BLaER1 treated with 17β-estradiol and CSF1 and Interleukin-3, amounts not matched to agents 10 nM and 100 nM (cell line): ENCODE data around the gene OTUD1.
"Not testable (repeated sequence)": the region's sequence is repeated elsewhere in the genome, so short reads cannot be mapped to it uniquely, and the experiment has no call there.

Experiments
- H3K27ac ChIP-seq, 11 experiments: shearing (Covaris generic); formaldehyde crosslinking; 2 replicates each; pipeline ENCODE4 v1.8.1; 2022
- H3K27me3 ChIP-seq, 11 experiments: shearing (Covaris generic); formaldehyde crosslinking; 2 replicates each; pipeline ENCODE4 v1.8.1; 2022
- H3K36me3 ChIP-seq, 11 experiments: shearing (Covaris generic); formaldehyde crosslinking; 2 replicates each; pipeline ENCODE4 v1.8.1; 2022
- H3K4me1 ChIP-seq, 10 experiments: shearing (Covaris generic); formaldehyde crosslinking; 2 replicates each; pipeline ENCODE4 v1.8.1; 2022
- H3K4me2 ChIP-seq, 11 experiments: shearing (Covaris generic); formaldehyde crosslinking; 2 replicates each; pipeline ENCODE4 v1.8.1; 2022
- H3K4me3 ChIP-seq, 10 experiments: shearing (Covaris generic); formaldehyde crosslinking; 2 replicates each; pipeline ENCODE4 v1.8.1; 2022
- H3K9ac ChIP-seq, 11 experiments: shearing (Covaris generic); formaldehyde crosslinking; 2 replicates each; pipeline ENCODE4 v1.8.1; 2022
- H3K9me3 ChIP-seq, 11 experiments: shearing (Covaris generic); formaldehyde crosslinking; replicated peaks in 1 of 11; 2 replicates each; pipeline ENCODE4 v1.8.1; 2022
- H4K20me1 ChIP-seq, 11 experiments: shearing (Covaris generic); formaldehyde crosslinking; 2 replicates each; pipeline ENCODE4 v1.8.1; 2022
- Cebpa-rat ChIP-seq, 11 experiments: shearing (Covaris generic); IDR thresholded peaks; 2 replicates each; pipeline ENCODE4 v1.8.1; 2022

The OTUD1 gene

GRCh38 chr10:23438547-23439451 is at the start of gene OTUD1:
Gene OTUD1 (plus strand): TSS chr10:23439075. CDS start chr10:23439458, 383 bp downstream.
- peaks cover 0 to 28% (median 22%) of the 10 kb centered on the region in 11 experiments; a peak in 15 of 22 replicates for H3K27me3 ChIP-seq
- H3K4me3 ChIP-seq: peak within 1 kb of the TSS; percentile 92 to 100 (median 97)
- no peaks in the 10 kb centered on the region for H3K9me3 ChIP-seq
- no peak for TF ChIP-seq Cebpa-rat (IDR thresholded peaks at IDR 0.05)
- H4K20me1 ChIP-seq: peaks cover 0 to 44% (median 39%) of the 10 kb centered on the region in 11 experiments; a peak in 16 of 22 replicates
- H3K36me3 ChIP-seq: peaks cover 0 to 37% (median 12%) of the 10 kb centered on the region in 11 experiments; a peak in 15 of 22 replicates
- peak within 1 kb of the TSS; percentile 94 to 100 (median 99) for H3K9ac ChIP-seq
- peak within 1 kb of the TSS; percentile 79 to 98 (median 87) for H3K4me2 ChIP-seq
- peak within 1 kb of the TSS; percentile 93 to 100 (median 96) for H3K27ac ChIP-seq
- peaks cover 32 to 51% (median 37%) of the 10 kb centered on the region in 10 experiments for H3K4me1 ChIP-seq

- H3K27me3 ChIP-seq, H3K4me2 ChIP-seq, H3K36me3 ChIP-seq, H4K20me1 ChIP-seq, H3K27ac ChIP-seq, H3K9ac ChIP-seq, H3K4me3 ChIP-seq: not testable (repeated sequence)
- peaks cover 0 to 19% (median 0%) of the 10 kb centered on the region in 11 experiments; a peak in 5 of 22 replicates for H3K9me3 ChIP-seq
- H3K4me1 ChIP-seq: peaks cover 0 to 38% (median 2%) of the 10 kb centered on the region in 10 experiments; a peak in 8 of 20 replicates
Measured at GRCh38 chr10:23390408-23390807, 48.5 kb upstream of the OTUD1 start.

GRCh38 chr10:23390809-23391208 is 48.1 kb upstream of the OTUD1 start:
- Histone ChIP-seq H3K27ac (no peak overlapping the region), H3K36me3 (no peaks in the 10 kb centered on the region), H3K27me3 (no peaks in the 10 kb centered on the region), H4K20me1 (no peaks in the 10 kb centered on the region), H3K4me1 (peaks cover 0 to 39% (median 2%) of the 10 kb centered on the region in 10 experiments; a peak in 8 of 20 replicates), H3K4me2 (no peak overlapping the region), H3K9ac (no peak overlapping the region), H3K4me3 (no peak overlapping the region), H3K9me3 (peaks cover 0 to 19% (median 0%) of the 10 kb centered on the region in 11 experiments; a peak in 5 of 22 replicates)
- TF ChIP-seq Cebpa-rat (IDR thresholded peaks at IDR 0.05): no peak

- no peaks in the 10 kb centered on the region for H3K36me3 ChIP-seq
- peaks cover 0 to 19% (median 0%) of the 10 kb centered on the region in 11 experiments; a peak in 5 of 22 replicates for H3K9me3 ChIP-seq
- H3K4me1 ChIP-seq: peaks cover 0 to 39% (median 2%) of the 10 kb centered on the region in 10 experiments; a peak in 8 of 20 replicates
- H4K20me1 ChIP-seq: no peaks in the 10 kb centered on the region
- H3K27me3 ChIP-seq: no peaks in the 10 kb centered on the region
- H3K27ac ChIP-seq: no peak overlapping the region
- peak overlapping the region in 4 of 11 experiments; percentile 19 to 49 (median 38); a peak in 5 of 22 replicates for H3K4me2 ChIP-seq
- no peak overlapping the region for H3K4me3 ChIP-seq
- no peak overlapping the region for H3K9ac ChIP-seq
- TF ChIP-seq Cebpa-rat (IDR thresholded peaks at IDR 0.05): no peak
Measured at GRCh38 chr10:23391821-23392220, 47.1 kb upstream of the OTUD1 start.

GRCh38 chr10:23395017-23395416 is 43.9 kb upstream of the OTUD1 start:
- Histone ChIP-seq H3K27ac (peak overlapping the region in 2 of 11 experiments; percentile 32 to 44; a peak in 3 of 22 replicates), H3K27me3 (no peaks in the 10 kb centered on the region), H3K4me3 (no peak overlapping the region), H3K36me3 (no peaks in the 10 kb centered on the region), H3K9ac (no peak overlapping the region), H4K20me1 (no peaks in the 10 kb centered on the region), H3K9me3 (peaks cover 0 to 19% (median 0%) of the 10 kb centered on the region in 11 experiments; a peak in 4 of 22 replicates), H3K4me2 (peak overlapping the region in 3 of 11 experiments; percentile 6 to 70 (median 68); a peak in 5 of 22 replicates), H3K4me1 (peaks cover 0 to 48% (median 4%) of the 10 kb centered on the region in 10 experiments; a peak in 9 of 20 replicates)
- TF ChIP-seq Cebpa-rat (IDR thresholded peaks at IDR 0.05): no peak

- H3K4me3 ChIP-seq: no peak overlapping the region
- H3K4me1 ChIP-seq: peaks cover 0 to 47% (median 4%) of the 10 kb centered on the region in 10 experiments; a peak in 9 of 20 replicates
- no peaks in the 10 kb centered on the region for H3K36me3 ChIP-seq
- H3K4me2 ChIP-seq: no peak overlapping the region
- no peak overlapping the region for H3K27ac ChIP-seq
- TF ChIP-seq Cebpa-rat (IDR thresholded peaks at IDR 0.05): no peak
- no peaks in the 10 kb centered on the region for H4K20me1 ChIP-seq
- H3K27me3 ChIP-seq: no peaks in the 10 kb centered on the region
- H3K9ac ChIP-seq: no peak overlapping the region
- peaks cover 0 to 15% (median 0%) of the 10 kb centered on the region in 11 experiments; a peak in 4 of 22 replicates for H3K9me3 ChIP-seq
Measured at GRCh38 chr10:23396695-23397094, 42.2 kb upstream of the OTUD1 start.

GRCh38 chr10:23399701-23400144 is 39.2 kb upstream of the OTUD1 start:
- H3K27me3 ChIP-seq: no peaks in the 10 kb centered on the region
- no peaks in the 10 kb centered on the region for H3K36me3 ChIP-seq
- TF ChIP-seq Cebpa-rat (IDR thresholded peaks at IDR 0.05): no peak
- peak overlapping the region in 4 of 11 experiments; percentile 4 to 56 (median 32); a peak in 4 of 22 replicates for H3K4me2 ChIP-seq
- H3K9ac ChIP-seq: peak overlapping the region in 1 of 11 experiments; percentile 1; a peak in 1 of 22 replicates
- peaks cover 0 to 7% (median 0%) of the 10 kb centered on the region in 11 experiments; a peak in 4 of 22 replicates for H3K9me3 ChIP-seq
- H3K4me3 ChIP-seq: no peak overlapping the region
- H3K4me1 ChIP-seq: peaks cover 0 to 20% (median 3%) of the 10 kb centered on the region in 10 experiments; a peak in 9 of 20 replicates
- peak overlapping the region in 2 of 11 experiments; percentile 27 to 35; a peak in 2 of 22 replicates for H3K27ac ChIP-seq
- H4K20me1 ChIP-seq: no peaks in the 10 kb centered on the region

GRCh38 chr10:23402856-23403255 is 36.0 kb upstream of the OTUD1 start:
- Histone ChIP-seq H3K4me2 (no peak overlapping the region), H3K9ac (no peak overlapping the region), H3K27me3 (no peaks in the 10 kb centered on the region), H3K4me1 (peaks cover 0 to 32% (median 3%) of the 10 kb centered on the region in 10 experiments; a peak in 9 of 20 replicates), H4K20me1 (no peaks in the 10 kb centered on the region), H3K4me3 (no peak overlapping the region), H3K9me3 (peaks cover 0 to 5% (median 0%) of the 10 kb centered on the region in 11 experiments; a peak in 2 of 22 replicates), H3K36me3 (no peaks in the 10 kb centered on the region), H3K27ac (no peak overlapping the region)
- TF ChIP-seq Cebpa-rat (IDR thresholded peaks at IDR 0.05): no peak

- TF ChIP-seq Cebpa-rat (IDR thresholded peaks at IDR 0.05): no peak
- H3K4me2 ChIP-seq: no peak overlapping the region
Measured at GRCh38 chr10:23403278-23403677, 35.6 kb upstream of the OTUD1 start.

More at GRCh38 chr10:23403278-23403677, 35.6 kb upstream of the OTUD1 start:
- no peaks in the 10 kb centered on the region for H4K20me1 ChIP-seq
- peaks cover 0 to 32% (median 3%) of the 10 kb centered on the region in 10 experiments; a peak in 9 of 20 replicates for H3K4me1 ChIP-seq
- H3K27me3 ChIP-seq: no peaks in the 10 kb centered on the region
- no peak overlapping the region for H3K4me3 ChIP-seq
- no peaks in the 10 kb centered on the region for H3K36me3 ChIP-seq
- H3K9ac ChIP-seq: no peak overlapping the region
- no peak overlapping the region for H3K27ac ChIP-seq
- H3K9me3 ChIP-seq: peaks cover 0 to 5% (median 0%) of the 10 kb centered on the region in 11 experiments; a peak in 2 of 22 replicates
